Glomerular visceral epithelial cell (primary cell): ENCODE data around the gene WDR62.

Experiments
- DNase-seq: peaks from one replicate; pipeline ENCODE4 v3.0.0-alpha.2; 2016; ENCODE audit errors: extremely low spot score

Gene WDR62

GRCh38 chr19:36079389-36079945 is 24.8 kb downstream of the WDR62 start:
- DNase-seq = no peak

DNA sequence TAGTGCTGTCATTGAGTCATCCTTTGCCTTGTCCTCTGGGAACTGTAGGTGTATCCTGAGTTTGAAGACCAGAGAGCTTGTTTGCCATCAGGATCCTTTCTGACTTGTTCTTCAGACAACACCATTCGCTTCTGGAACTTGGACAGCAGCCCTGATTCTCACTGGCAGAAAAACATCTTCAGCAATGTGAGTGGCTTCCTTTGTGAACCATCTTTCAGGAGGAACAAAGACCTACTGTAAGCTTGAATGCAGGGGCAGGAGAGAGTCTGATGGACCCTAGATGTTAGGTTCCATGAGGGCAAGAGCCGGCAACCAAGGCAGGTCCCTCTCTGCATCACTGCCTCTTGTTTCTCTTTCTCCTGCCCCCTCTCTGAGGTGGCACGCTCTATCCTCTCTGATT is 26.7 kb downstream of the WDR62 start:
- no peak for DNase-seq

GRCh38 chr19:36081894-36082293 is 27.2 kb downstream of the WDR62 start:
- no peak for DNase-seq

- DNase-seq = no peak
Measured at GRCh38 chr19:36082916-36083315, 28.2 kb downstream of the WDR62 start.

DNA sequence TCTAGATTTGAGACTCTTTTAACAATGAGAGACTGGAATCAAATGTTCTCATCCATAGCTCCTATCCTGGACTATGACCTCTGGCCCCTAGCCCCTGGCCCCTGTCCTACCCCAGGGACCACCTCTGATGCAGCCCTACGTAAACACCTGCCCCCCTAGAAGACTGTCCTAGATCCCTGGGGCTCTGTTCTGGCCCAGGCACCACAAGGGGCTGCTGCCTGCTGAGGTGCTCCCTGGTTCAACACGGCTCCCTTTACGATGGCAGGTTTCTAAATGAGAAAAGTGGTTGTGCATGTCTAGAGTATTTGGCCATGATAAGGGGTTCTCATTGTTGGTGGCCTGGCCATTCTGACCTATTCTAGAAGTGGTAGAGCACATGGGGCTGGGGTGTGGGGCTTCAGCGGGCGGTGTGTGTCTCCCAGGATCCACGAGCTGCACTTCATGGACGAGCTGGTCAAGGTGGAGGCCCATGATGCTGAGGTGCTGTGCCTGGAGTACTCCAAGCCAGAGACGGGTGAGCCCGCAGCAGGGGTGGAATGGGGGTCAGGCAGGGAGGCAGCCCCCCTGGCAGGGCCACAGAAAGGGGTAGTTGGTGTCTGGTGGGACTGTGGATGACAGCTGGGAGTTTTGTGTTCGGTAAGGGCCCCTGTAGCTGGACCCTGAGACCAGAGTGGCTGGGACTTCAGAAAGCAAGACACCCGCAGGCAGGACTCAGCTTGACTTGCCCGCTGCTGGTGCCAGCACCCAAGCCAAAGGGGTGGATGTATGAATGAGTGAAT is 29.7 kb downstream of the WDR62 start:
- no peak for DNase-seq

DNA sequence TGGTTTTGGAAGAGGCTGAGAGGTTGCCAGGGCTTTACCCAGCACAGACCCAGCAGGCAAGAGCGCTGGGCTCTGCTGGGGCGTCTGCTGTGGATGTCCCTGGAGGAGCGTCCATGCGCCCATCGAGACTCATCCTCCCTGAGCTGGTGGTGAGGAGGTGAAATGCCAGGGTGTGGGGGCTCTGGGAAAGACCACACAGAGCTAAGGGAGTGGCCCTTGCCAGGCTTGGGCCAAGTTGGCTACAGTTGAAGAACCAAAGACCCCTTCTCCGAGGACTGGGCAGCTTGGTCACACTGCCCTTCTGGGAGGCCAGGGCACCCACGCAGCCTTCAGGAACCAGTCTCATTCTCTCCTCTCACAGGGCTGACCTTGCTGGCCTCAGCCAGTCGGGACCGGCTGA is 31.6 kb downstream of the WDR62 start:
- no peak for DNase-seq

- no peak for DNase-seq
Measured at GRCh38 chr19:36089847-36090246, 35.1 kb downstream of the WDR62 start.

DNA sequence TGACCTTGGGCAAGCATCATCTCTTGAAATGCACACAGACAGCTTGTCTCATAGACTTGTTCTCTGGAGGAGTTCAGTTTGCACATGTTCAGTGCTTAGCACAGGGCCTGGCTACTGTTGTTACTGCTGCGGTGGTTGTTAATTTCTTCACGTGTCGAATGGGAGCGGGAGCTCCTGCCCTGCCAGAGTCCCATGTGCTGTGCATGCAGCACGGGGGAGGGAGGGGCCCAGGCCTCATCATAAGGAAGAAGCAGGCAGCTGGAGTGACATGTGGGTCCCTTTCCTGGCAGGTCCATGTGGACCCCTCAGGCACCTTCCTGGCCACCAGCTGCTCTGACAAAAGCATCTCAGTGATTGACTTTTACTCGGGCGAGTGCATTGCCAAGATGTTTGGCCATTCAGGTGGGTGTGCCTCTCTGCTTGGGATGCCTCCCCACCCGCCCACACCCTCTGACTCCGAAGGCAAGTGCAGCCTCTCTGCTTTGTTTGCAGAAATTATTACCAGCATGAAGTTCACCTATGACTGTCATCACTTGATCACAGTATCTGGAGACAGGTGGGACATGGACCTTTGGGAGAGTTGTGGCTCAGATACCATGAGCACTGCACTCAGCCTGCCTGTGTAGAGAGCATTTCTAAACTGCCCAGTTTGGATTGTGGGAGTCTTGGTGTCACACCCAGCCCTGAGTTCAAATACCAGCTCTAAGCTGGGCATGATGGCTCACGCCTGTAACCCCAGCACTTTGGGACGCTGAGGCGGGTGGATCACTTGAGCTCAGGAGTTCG is 36.4 kb downstream of the WDR62 start:
- DNase-seq = no peak

DNA sequence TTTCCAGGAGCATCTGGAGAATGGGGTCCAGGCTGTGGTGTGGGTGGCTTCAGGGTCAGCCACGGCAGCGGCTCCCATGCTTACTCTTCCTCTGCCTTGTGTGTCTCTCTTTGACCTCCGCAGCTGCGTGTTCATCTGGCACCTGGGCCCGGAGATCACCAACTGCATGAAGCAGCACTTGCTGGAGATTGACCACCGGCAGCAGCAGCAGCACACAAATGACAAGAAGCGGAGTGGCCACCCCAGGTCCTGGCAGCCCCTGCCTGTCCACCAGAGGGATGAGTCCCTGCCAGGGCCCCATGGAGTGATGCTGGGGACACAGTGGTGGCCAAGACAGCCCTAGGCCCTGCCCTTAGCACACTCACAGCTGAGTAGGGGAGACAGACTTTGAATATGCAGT is 37.9 kb downstream of the WDR62 start:
- DNase-seq = no peak

DNA sequence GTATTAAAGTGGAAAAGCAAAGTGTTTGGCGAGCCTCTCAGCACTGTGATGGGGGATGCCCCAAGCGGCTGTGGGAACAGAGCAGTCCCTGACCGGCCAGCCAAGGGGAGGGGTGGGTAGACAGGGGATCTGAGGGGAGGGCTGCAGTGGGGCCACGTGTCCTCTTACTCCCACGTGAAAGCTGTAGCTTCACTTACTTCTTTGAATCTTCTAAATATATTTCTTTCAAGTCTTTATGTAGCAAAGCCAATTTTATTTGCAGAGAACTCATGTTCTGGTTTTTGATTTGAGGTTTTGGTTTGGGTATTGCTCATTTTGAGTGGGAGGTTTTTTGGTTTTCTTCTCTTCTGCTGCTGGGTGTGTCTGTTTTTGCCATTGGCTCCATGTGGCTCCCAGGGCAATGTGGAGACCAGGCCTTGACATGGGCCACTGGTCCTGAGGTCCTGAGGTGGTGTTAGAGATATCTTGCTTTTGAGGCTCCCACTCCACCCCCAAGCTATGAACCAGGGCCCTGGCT is 38.5 kb downstream of the WDR62 start:
- DNase-seq = no peak

GRCh38 chr19:36093687-36094086 is 39.0 kb downstream of the WDR62 start:
- DNase-seq = no peak

DNA sequence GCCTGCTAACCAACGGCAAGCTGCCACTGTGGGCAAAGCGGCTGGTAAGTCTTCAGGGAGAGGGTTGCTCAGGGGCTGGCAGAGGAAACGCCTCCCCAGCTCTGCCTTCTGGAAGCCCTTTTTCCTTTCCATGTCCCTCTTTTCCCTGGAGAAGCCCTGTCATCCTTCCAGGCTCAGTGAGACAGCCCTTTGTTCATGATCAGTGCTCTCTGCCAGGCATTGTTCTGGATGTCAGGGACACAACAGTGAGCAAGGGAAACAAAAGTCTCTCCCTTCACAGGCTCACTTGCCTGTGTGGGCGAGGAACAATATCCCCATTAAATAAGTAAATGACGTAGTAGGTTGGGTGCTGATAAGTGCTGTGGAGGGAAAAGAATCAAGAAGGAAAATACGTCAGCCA is 42.3 kb downstream of the WDR62 start:
- no peak for DNase-seq

DNA sequence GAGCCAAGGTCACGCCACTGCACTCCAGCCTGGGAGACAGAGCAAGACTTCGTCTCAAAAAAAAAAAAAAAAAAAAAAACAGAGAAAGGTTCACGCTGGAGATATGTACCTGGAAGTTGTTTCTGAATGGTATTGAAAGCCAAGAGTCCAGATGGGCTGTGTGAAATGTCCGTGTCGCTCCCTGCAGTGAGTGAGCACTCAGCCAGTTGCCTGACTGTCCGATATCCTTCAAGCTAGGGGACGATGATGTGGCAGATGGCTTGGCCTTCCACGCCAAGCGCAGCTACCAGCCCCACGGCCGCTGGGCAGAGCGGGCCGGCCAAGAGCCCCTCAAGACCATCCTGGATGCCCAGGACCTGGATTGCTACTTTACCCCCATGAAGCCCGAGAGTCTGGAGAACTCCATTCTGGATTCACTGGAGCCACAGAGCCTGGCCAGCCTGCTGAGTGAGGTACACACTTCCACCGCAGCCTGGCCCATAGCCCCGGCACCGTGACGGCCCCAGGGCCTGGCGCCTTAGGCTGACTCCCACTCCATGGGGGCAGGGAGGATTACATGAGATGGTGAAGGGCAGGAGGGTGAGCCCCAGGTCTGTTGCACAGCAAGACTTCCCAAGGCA is 44.6 kb downstream of the WDR62 start:
- no peak for DNase-seq

- DNase-seq = no peak
Measured at GRCh38 chr19:36100476-36100875, 45.8 kb downstream of the WDR62 start.

- no peak for DNase-seq
Measured at GRCh38 chr19:36101550-36102327, 47.0 kb downstream of the WDR62 start.

DNA sequence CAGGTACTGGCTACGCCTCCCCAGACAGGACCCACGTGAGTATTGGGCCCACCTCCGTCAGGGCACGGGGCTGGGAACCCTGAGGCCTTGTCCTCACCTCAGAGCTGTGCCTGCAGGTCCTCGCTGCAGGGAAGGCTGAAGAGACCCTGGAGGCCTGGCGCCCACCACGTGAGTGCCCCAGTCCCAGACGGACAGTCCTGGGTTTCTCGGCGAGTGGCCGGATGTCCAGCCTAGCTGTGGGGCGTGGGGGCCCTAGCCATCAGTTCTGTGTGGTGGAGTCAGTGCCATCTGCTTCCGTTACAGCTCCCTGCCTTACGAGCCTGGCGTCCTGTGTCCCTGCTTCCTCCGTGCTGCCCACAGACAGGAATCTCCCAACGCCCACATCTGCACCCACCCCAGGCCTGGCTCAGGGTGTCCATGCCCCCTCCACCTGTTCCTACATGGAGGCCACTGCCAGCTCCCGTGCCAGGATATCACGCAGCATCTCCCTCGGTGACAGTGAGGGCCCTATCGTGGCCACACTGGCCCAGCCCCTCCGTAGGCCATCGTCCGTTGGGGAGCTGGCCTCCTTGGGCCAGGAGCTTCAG is 48.4 kb downstream of the WDR62 start:
- no peak for DNase-seq

DNA sequence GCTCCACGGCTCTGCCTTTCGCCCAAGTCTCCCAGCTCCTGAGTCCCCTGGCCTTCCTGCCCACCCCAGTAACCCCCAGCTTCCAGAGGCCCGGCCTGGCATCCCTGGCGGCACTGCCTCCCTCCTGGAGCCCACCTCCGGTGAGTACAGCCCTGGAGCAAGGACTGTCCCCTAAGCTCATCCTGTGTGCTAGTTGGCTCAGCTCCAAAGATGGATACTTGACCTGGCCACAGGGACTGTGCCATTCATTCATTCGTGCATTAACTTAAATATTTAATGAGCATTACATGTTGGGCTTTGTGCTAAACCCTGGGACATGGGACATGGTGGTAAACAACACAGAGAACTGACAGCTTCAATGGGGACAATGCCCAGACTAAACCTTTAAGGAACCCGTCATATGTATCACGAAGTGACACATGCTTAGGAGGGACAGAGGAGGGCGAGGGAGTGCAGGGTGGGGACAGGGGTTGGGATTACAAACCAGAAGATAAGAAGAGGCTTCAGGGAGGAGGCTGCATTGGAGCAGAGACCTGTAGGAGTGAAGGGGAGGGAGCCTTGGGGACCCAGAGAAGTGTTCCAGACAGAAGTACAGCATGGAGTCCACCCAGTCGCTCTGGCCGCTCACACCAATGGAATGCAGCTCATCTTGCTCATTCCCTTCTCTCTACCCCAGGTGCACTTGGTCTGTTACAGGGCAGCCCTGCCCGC is 49.3 kb downstream of the WDR62 start:
- peak; percentile 34 for DNase-seq

- no peak for DNase-seq
Measured at GRCh38 chr19:36106441-36106840, 51.7 kb downstream of the WDR62 start.

DNA sequence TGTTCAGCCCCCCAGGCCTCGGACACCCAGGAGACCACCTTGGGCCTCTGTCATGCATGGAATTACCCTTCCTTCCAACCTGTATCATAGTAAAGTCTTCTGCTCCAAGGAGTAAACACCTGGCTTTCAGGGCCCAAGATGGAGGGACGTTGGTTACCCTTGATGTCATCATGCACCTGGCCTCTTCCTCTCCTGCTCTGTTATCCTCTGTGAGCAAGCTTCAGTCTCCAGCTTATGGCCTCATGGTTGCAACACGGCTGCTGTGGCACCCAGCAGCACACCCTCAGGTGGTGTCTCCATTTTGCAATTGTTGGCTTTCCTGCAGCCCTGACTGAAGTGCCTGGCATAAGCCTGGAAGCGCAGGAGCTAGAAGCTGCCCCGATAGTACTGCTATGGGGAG is 52.3 kb downstream of the WDR62 start:
- DNase-seq = no peak

GRCh38 chr19:36108684-36109083 is 54.0 kb downstream of the WDR62 start:
- no peak for DNase-seq
